NCI-H2227 (cell line): ENCODE measurements around the gene NEMF.
"Not testable (repeated sequence)": the region's sequence is repeated elsewhere in the genome, so short reads cannot be mapped to it uniquely, and the experiment has no call there.

Source experiments
- DNase-seq: peaks from one replicate; lab custom pipeline; 2025; ENCODE audit not compliant: unreplicated experiment; lab: John Stamatoyannopoulos, UW

The NEMF gene

GRCh38 chr14:49761839-49762551 lies 90.6 kb downstream of the NEMF start:
- no peak for DNase-seq

- no peak for DNase-seq
Measured at GRCh38 chr14:49755378-49755777, 97.2 kb downstream of the NEMF start.

- no peak for DNase-seq
Measured at GRCh38 chr14:49754570-49755097, 98.0 kb downstream of the NEMF start.

GRCh38 chr14:49746476-49746875 lies 106.1 kb downstream of the NEMF start:
- not testable (repeated sequence) for DNase-seq

GRCh38 chr14:49745191-49745590 lies 107.4 kb downstream of the NEMF start:
- no peak for DNase-seq

GRCh38 chr14:49735669-49736068 lies 116.9 kb downstream of the NEMF start:
- not testable (repeated sequence) for DNase-seq

- DNase-seq: no peak
Measured at GRCh38 chr14:49733836-49734235, 118.8 kb downstream of the NEMF start.

GRCh38 chr14:49732896-49733295 lies 119.7 kb downstream of the NEMF start:
- no peak for DNase-seq
